HG03039 (cell line): Measurements from ENCODE around the gene DSCAML1.
"Not testable (repeated sequence)": the region's sequence is repeated elsewhere in the genome, so short reads cannot be mapped to it uniquely, and the experiment has no call there.

Source experiments
- ATAC-seq: cut with Tn5 transposase; IDR thresholded peaks from one replicate; pipeline ENCODE4 v1.9.1; 2021; ENCODE audit warnings: mild to moderate bottlenecking, moderate library complexity; ENCODE audit not compliant: unreplicated experiment

Gene DSCAML1

DNA sequence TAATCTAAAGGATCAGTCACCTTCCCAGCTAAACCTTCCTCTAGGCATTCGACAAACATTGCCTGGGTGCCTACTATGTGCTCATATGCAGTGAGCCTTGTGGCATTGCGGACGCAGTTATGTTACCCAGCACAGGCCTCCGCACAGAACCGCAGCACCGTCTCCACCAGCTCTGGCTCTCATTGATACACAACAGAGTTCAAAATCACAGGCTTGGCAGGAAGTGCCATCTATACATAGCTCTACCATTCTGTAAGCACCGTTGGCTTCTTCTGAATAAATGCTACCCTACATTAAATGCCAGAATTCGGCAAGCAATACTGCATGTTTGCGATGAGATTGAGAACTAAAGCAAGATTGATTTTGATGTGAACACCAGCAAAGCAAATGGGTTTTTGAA is 31.0 kb downstream of the DSCAML1 start:
- ATAC-seq: no peak

DNA sequence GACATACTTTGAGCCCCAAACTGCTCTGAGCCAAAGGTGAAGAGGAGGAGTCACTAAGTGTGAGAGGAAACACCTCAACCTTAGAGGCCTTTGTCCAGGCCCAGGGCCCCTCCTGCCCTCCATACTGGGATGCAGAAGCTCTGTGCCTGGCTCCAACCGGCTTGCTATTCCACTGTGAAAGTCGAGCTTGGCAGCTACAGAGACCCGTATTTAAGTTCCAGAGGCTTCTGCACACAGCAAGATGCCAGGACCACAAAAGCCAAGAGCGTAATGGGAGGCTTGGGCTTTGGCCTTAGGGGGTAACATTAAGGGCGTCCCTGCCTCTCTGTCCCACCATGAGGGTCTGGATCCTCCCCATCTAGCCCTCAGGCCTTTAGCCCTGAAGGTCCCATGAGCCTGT is 31.9 kb downstream of the DSCAML1 start:
- no peak for ATAC-seq

DNA sequence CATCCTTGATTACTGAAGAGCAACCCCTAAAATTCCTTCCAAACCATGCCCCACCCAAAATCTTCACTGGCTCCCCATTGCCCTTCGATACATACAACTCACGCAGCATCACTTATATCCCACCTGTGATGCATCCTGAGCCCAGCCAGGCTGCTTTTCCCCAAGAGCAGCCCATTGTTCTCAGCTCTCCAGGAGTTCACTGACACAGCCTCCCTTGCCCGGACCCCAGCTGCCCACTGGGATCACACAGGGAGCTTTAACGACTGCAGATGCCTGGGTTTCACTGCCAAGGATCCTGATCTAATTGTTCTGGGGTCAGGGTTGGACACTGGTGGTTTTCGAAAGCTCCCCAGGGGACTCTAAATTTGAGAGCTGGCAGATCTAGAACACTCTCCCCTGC is 33.6 kb downstream of the DSCAML1 start:
- ATAC-seq: not testable (repeated sequence)

DNA sequence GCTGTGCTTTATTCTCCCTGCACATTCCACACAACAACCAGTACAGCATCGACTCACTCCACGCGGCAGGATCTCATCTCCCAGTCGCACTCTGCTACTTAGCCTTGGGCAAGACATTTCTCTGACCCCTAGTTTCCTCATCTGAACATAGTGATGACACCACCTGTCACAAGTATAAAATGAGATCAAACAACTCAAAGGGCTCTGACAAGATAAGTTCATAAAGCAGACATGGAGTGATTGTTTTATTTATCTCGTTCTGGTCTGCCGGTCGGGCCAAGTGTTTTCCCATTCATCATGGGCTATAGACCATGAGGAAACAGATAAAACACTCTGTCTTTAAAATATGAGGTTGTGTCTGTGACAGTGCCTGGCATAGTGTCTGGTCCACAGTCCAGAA is 35.0 kb downstream of the DSCAML1 start:
- ATAC-seq: no peak

DNA sequence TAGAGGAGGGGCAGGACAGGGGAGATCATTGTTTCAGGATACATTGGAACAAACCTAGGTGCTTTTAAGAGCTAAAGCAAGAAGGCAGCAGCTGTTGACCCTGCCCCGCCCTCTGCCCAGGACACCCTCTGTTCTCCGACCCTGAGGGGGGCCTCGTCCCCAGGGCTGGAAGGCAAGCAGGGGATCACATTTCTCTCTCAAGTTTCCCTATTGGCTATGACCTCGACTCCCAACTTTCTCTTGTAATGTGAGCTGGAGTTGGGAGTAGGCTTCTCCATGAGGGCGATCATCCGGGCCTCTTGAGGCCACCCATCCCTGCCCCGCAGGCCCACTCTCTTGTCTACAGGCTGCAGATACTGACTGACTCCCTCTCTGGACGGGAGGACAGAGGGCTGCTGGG is 37.7 kb downstream of the DSCAML1 start:
- no peak for ATAC-seq

DNA sequence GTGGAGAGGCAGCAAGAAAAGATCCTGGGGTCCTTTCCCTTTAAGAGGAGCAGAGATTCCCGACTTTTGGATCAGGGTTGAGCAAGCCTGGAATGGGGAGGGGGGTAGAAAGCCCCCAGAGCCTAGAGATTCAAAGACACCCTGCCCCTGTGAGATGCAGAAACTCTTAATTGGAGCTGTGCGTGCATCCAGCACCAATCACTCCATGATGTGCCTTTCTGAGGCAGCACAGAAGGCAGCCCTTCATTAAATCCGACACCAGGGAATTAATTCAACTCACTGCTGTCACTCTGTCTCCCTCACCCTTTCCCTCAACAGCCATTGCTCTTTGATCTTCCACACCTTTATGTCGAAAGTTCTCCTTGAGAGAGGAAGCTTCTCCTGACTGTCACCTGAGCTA is 43.0 kb downstream of the DSCAML1 start:
- no peak for ATAC-seq

DNA sequence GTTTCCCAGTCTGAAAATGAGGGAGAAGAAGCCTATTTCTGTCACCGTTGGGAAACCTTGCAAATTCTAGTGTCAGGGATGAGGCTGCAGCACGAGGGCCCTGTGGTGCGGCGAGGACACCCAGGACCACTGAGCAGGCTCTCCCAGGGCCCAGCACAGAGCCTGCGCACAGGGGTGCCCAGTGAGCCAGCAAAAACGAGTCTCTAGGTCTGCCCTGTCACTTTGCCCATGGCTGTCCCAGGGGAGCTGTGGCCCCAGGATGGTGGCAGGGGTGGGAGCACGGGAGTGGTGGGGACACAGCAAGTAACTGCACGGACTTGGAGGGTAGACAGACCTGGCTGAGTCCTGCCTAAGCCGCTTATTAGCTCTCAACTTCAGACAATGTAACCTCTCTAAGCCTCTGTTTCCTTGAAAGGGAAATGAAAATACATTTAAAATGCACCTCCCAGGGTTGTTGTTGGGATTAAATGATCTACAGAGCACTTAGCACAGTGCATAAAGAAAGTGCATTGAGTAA is 44.2 kb downstream of the DSCAML1 start:
- ATAC-seq: no peak

DNA sequence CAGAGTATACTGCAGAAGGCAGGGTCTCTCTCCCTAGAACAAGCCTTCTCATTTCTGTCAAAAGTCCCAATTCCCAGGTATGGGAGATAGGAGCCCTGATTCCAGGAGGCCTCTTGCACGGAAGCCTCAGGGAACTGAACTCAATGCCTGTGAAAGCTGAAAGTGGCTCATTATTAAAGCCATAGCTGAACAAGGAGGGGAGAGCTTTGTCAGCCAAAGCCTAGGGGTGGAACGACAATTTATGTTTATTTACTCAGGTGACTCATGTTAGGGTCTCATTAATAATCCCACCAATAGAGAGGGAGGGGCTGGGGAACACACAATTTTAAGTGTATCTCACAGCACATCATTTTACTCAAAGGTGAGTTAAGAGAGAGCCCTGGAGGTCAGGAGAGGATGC is 44.9 kb downstream of the DSCAML1 start:
- ATAC-seq: no peak

DNA sequence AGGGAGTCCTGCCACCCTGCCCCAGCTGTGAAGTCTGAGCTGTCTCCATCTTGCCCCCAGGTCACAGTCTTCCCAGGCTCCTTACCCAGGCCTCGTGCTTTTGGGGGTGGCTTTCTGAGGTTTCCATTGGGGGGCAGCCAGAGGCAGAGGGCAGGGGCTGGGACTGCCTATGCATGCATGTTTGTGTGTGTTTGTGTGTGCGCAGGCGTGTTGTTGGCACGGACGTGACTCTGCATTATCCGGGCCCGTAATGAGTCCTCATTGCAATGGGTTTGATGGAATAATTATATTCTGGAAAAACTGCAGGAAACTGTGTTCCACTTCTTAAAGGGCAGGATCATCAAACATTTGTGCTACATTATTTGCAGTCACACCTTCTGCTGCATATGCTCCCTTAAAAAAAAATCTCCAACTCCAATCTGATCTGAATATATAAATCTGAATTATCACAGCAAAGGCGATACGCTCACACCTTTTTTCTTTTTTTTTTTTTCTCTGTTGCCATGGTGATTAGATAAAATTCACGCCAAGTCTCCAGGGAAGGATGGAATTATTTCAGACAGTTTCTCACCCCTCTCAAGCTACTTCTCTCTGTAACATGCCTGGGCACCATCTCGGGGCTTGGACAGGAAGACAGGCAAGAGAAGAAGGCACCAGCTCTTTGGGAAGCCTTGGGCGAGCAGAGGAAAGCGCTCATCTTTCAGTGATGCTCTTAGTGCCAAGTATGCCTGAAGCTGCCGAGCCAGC is 45.9 kb downstream of the DSCAML1 start:
- ATAC-seq: no peak

DNA sequence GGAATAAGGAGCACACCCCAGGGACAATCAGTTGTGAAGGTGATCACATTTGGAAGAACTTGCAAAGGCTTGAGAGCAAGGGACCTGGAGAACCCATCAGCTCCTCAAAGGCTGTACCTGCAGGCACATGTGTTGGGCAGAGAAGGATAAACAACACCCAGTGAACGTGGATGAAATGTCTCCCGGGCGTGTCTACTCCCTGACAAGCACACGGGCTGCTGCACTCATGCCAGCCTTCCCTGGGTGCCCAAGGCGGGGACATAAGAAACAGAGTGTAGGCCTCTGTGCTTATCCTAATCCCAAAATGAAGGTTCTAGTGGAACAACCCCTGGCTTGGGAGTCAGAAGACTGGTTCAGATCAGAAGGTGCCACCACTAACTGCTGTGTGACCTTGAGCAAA is 46.7 kb downstream of the DSCAML1 start:
- ATAC-seq: no peak

DNA sequence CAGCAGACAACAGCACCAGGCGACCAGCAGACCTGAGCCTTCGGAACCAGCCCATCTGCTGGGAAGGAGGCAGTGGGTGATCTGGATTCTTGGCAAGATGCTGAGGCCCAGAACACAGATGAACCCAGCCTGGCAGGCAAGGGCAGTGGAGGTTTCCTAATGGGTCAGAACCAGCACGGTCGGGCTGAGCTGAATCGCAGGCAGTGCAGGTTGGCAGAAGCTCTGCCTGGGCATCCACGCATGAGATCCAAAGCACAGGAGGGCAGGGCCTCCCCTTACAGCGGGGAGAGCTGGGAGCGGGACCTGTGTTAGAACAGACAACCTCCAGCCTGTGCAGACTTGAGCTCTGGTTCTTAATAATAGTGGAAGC is 47.5 kb downstream of the DSCAML1 start:
- no peak for ATAC-seq

DNA sequence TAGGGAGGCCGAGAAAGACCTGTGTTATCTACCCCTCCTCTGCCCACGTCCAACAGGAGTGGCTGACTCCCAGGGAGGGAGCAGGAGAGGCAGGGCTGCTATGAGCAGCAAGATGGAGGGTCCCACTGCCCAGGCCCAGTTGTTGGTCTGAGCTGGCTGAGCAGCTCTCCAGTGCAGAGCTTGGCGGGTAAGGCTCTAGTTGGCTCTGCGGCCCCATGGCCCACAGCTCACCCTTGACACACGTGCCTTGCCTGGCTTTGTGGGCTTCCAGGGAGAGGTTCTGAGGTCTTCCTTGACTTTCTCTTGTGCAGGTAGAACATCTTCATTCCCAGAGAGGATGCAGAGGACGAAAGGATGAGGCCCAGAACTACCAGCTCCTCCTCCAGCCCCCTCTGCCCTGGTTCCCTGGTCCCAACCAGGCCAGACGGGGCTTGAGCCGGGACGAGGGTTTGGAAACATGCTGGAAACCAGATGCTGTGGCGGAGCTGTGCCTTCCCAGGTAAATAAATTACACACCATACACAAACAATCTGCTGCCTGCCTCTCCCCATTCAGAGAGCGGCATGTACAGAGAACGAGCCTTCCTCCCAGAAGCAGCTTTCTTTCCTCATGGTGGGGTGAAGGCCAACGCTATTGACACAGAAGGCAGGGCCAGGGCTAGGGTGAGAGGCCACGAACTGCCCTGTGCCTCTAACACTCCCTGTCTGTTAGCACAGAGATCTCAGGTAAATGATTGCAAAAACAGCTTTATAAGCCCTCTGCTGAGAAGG is 48.1 kb downstream of the DSCAML1 start:
- ATAC-seq: no peak

DNA sequence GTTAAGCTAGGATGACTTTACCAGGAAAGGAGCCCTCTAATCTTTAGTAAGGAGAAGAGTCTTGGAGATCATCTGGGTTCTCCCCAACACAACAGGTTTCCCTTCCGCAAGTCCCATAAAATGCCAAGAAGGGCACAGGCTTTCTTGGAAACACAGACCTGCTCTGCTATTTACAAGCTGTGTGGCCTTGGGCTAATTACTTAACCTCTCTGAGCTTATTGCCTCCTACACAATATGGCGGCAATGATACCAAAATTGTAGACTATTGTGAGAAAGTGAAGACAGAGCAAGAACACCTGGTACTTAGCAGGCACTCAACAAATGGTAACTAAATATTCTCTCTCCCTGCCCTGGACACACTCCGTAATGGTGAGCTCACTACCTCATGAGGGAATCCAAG is 49.1 kb downstream of the DSCAML1 start:
- no peak for ATAC-seq

DNA sequence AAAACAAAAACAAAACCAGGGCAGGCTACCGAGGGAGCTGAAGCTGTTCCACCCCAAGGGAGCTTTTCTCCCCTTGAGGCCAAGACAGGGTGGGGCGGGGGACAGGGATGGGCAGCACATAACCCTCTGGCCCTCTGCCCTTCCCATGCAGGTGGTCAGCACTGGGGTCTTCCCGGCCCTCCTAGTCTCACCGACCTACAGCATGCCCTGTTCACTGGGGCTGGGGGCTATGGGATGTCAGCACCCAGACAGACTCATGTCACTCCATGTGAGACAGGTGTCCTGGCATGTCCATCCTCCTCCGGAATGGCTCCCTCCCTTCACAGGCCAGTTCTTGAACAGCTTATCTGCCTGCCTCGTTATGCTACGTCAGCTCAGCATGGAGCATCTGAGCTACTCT is 51.7 kb downstream of the DSCAML1 start:
- no peak for ATAC-seq

DNA sequence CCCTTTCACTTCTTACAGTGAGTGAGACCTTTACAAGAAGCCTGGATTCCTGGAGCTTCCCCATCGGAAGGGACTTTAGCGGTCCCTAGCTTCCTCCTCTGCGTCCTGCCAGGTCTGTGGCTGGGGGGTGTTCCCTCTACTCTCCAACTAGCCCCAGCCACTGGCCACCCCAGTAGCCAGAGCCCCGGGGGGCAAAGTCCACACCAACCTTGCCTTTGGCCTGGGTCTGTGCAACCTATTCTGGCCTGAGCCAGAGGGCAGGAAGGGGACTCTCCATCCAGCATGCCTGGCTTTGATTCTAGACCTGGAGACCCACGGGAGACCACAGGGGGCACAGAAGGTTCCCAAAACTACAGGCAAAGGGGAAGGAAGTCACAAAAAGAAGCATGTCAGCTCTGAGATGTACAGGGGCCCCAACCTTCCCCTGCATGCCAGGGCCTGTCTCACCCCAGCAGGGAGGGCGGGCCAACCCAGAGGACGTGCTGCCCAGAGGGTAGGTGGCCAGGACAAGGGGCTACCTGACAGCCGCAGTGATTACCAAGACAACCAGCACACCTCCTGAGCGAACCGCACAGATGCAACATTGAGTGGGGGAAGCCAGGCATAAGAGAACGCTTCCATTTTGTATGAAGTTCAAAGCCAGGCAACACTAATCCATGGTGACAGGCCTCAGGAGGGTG is 52.4 kb downstream of the DSCAML1 start:
- ATAC-seq: no peak

DNA sequence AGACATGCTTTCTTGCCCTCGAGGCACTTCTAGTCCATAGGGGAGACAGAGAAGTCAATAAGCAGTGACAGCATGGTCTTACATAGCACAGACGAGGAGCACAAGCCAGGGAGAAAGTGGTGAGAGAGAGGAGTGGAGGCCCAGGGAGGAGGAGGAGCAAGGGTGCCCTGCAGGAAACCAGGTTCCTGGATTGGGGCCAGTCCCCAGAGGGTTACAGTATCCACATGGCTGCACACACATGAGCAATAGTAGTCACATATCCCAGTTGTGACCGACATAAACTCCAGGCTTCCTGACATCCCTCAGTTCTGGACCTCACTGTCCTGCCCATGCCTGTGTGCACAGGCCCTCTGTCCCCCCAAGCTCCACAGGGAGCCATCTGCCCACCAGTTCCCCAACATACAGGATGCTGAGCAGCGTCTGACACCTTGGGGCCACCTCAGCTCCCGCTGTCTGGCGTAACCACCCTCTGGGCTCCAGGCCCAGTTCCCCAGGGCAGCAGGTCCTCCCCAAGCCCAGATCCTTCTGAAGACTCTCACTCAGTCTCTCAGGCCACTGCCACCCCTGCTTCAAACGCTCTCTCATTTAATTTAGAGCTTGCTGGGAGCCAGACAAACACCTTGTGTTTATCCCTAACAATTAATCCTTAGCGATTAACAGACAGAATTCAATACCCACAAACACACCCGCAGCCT is 53.7 kb downstream of the DSCAML1 start:
- ATAC-seq: no peak

DNA sequence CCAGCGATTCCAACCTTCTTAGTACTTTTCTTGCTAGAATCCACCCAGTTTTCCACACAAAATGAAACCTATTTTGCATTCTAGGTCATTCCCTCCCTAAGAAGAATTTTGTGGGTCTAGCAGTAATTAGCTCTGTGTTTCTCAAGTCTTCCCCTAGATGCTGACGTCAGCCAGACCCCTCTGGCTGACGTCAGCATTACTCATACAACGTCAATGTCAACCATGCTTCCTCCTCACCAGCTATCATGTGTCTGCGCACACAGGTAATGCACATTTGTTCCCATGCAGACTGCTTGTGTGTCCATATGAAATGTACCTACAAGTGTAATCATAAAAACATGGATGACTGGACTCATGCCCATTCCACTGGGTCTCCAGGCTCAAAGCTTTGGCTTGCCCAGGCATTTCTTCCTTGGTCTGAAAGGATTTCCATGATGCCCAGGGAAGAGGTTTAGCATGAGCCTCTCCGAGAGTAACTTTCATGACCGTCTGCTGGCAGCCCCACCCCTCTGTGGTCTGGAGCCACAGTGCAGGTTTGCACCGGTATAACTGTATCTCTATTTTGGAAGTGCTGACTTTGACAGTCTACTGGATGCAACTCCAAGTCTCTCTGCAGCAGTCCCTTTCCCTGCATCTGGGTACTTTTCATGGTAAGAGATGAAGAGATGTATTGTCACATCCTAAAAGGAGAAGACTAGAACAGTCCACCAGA is 58.6 kb downstream of the DSCAML1 start:
- no peak for ATAC-seq

DNA sequence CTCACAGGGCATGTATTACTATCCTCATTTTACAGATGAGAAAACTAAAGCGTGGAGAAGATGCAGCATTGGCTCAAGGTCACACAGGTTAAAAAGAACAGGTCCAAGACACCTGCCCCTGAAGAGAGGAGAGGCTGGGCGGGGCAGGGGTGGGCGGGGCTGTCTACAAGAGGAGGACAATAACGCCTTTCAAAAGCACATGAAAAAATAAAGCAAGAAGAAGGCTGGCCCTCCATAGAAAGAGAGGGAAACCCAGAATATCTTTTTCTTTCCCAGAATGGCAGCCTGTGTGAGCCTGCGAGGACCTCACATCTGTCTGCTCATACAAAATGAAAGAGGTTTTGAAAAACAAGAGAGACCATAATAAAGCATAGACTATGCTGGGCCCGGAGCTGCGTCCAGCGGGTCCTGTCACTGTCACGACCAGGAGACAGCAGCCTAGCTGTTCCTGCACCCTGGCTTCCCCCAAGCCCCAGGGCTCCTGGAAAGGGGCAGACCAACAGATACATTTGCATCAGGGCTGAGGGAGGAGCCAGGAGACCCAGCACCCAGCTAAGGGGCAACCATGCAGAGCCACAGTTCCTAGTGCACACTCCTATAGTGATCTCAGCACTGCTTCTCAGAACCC is 61.6 kb downstream of the DSCAML1 start:
- ATAC-seq: no peak

DNA sequence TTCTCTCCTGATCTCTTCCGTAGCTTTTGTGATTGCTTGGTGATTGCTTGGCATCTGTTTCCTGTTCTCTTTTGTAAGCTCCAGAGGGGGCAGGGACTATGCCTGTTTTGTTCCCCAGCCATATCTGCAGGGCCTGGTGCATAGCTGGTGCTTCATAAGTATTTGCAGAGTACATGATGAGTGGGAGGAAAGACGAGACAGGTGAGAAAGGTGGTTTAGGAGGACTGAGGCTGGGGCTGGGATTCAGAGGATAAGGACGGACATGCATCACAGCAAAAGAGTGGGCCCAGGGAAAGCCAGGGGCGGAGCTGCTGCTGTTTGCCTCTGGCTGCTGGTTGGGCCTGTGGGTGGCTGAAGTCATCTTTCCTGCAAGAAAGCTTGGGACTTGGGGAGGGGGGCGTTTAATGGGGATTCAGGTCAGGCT is 62.4 kb downstream of the DSCAML1 start:
- no peak for ATAC-seq

DNA sequence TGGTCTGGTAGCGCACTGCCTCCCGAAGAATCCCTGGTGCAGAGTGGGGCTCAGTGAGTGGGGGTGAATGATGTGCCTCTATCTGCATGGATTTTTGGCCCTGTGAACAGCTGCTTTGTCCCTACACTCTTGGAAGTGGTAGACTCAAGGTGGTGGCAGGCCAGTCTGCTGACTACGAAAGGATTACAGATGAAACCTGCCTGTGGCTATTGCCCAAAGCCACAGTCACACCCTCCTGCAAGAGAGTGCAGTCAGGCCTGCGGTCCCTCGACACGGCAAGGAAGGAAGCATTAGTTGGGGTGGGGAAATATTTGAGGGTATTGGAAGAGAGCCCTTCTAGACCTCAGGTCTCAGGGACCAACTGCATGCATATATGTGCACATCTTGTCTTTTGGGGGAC is 63.7 kb downstream of the DSCAML1 start:
- ATAC-seq: no peak
